ENCODE results near the gene MAPK9. TPM values are rescaled to one million over a fixed set of nuclear protein-coding genes. Genes with fewer than 3 reads are reported as not detected.

Gene MAPK9
- total and polyA plus RNA-seq, 2 experiments from 2014 or later: 22.5 to 23.7 TPM

- Histone ChIP-seq H3K79me2 (ENCODE audit: insufficient read depth) (no peaks in the 10 kb centered on the region), H3K9ac (no peak overlapping the region), H4K20me1 (ENCODE audit: insufficient read depth) (no peaks in the 10 kb centered on the region), H3K4me2 (ENCODE audit: unreplicated experiment) (no peak overlapping the region), H3F3A (ENCODE audit: insufficient read depth) (no peaks in the 10 kb centered on the region), H3K4me1 (ENCODE audit: insufficient read depth) (no peaks in the 10 kb centered on the region), H3K27me3 (replicated peaks; ENCODE audit: insufficient read depth) (no peaks in the 10 kb centered on the region), H3K4me3 (no peak overlapping the region), H3K9me2 (ENCODE audit: insufficient read depth) (no peaks in the 10 kb centered on the region), H3K27ac (no peak overlapping the region), H2AFZ (no peak overlapping the region), H3K9me3 (ENCODE audit: low read depth) (no peaks in the 10 kb centered on the region), H3K36me3 (ENCODE audit: low read depth) (no peaks in the 10 kb centered on the region)
- in situ Hi-C loops (cut with MboI): no loop called here
- 94 to 97% methylated on average over 7 to 8 of the region's 8 CpGs for WGBS, 2 experiments (ENCODE audit: low coverage in 1 of 2, low lambda C conversion rate in 2 of 2, missing lambda C conversion rate in 2 of 2)
- DNase-seq: no peak
- TF ChIP-seq EZH2phosphoT487 (IDR thresholded peaks at IDR 0.05; ENCODE audit: insufficient read depth, low read depth): no peak
- TF ChIP-seq EZH2 (IDR thresholded peaks at IDR 0.05; ENCODE audit: insufficient read depth, poor library complexity, severe bottlenecking): no peak
Measured at GRCh38 chr5:180306796-180307195, 14.9 kb upstream of the MAPK9 start.

GRCh38 chr5:180305481-180305880, 13.6 kb upstream of the MAPK9 start:
- H3K27me3 ChIP-seq (replicated peaks; ENCODE audit: insufficient read depth): no peaks in the 10 kb centered on the region
- no peak overlapping the region for H3K4me3 ChIP-seq
- 91 to 92% methylated on average over 12 of the region's 12 CpGs for WGBS, 2 experiments (ENCODE audit: low coverage in 1 of 2, low lambda C conversion rate in 2 of 2, missing lambda C conversion rate in 2 of 2)
- H3K4me2 ChIP-seq (ENCODE audit: unreplicated experiment): no peak overlapping the region
- no peak for DNase-seq
- H3K79me2 ChIP-seq (ENCODE audit: insufficient read depth): no peaks in the 10 kb centered on the region
- no peaks in the 10 kb centered on the region for H3K4me1 ChIP-seq (ENCODE audit: insufficient read depth)
- H3K36me3 ChIP-seq (ENCODE audit: low read depth): peaks cover 9% of the 10 kb centered on the region; the same call in 1 of the 2 replicates
- H3F3A ChIP-seq (ENCODE audit: insufficient read depth): peaks cover 1% of the 10 kb centered on the region; the same call in 1 of the 2 replicates
- TF ChIP-seq EZH2 (IDR thresholded peaks at IDR 0.05; ENCODE audit: insufficient read depth, poor library complexity, severe bottlenecking) (no peak), EZH2phosphoT487 (IDR thresholded peaks at IDR 0.05; ENCODE audit: insufficient read depth, low read depth) (no peak)
- H4K20me1 ChIP-seq (ENCODE audit: insufficient read depth): no peaks in the 10 kb centered on the region
- in situ Hi-C loops (cut with MboI): no loop called here
- no peak overlapping the region for H2AFZ ChIP-seq
- H3K27ac ChIP-seq: no peak overlapping the region
- H3K9ac ChIP-seq: no peak overlapping the region
- no peaks in the 10 kb centered on the region for H3K9me3 ChIP-seq (ENCODE audit: low read depth)
- H3K9me2 ChIP-seq (ENCODE audit: insufficient read depth): no peaks in the 10 kb centered on the region

- H3K9me2 ChIP-seq (ENCODE audit: insufficient read depth): no peaks in the 10 kb centered on the region
- no peak for DNase-seq
- H4K20me1 ChIP-seq (ENCODE audit: insufficient read depth): no peaks in the 10 kb centered on the region
- H3K79me2 ChIP-seq (ENCODE audit: insufficient read depth): no peaks in the 10 kb centered on the region
- H3K27me3 ChIP-seq (replicated peaks; ENCODE audit: insufficient read depth): no peaks in the 10 kb centered on the region
- H3K27ac ChIP-seq: no peak overlapping the region
- in situ Hi-C loops (cut with MboI): no loop called here
- H2AFZ ChIP-seq: no peak overlapping the region
- no peak overlapping the region for H3K4me2 ChIP-seq (ENCODE audit: unreplicated experiment)
- H3K4me1 ChIP-seq (ENCODE audit: insufficient read depth): no peaks in the 10 kb centered on the region
- H3K36me3 ChIP-seq (ENCODE audit: low read depth): peaks cover 12% of the 10 kb centered on the region; the same call in 1 of the 2 replicates
- no peak overlapping the region for H3K4me3 ChIP-seq
- H3K9me3 ChIP-seq (ENCODE audit: low read depth): no peaks in the 10 kb centered on the region
- 92 to 94% methylated on average over 18 of the region's 18 CpGs for WGBS, 2 experiments (ENCODE audit: low coverage in 1 of 2, low lambda C conversion rate in 2 of 2, missing lambda C conversion rate in 2 of 2)
- TF ChIP-seq EZH2 (IDR thresholded peaks at IDR 0.05; ENCODE audit: insufficient read depth, poor library complexity, severe bottlenecking) (no peak), EZH2phosphoT487 (IDR thresholded peaks at IDR 0.05; ENCODE audit: insufficient read depth, low read depth) (no peak)
- H3K9ac ChIP-seq: no peak overlapping the region
- H3F3A ChIP-seq (ENCODE audit: insufficient read depth): peaks cover 5% of the 10 kb centered on the region; the same call in 1 of the 2 replicates
Measured at GRCh38 chr5:180304431-180305375, 12.8 kb upstream of the MAPK9 start.

- Histone ChIP-seq H3K9me2 (ENCODE audit: insufficient read depth) (no peaks in the 10 kb centered on the region), H3K27me3 (replicated peaks; ENCODE audit: insufficient read depth) (no peaks in the 10 kb centered on the region), H2AFZ (no peak overlapping the region), H3K9ac (no peak overlapping the region), H3K4me3 (no peak overlapping the region), H3K9me3 (ENCODE audit: low read depth) (no peaks in the 10 kb centered on the region), H4K20me1 (ENCODE audit: insufficient read depth) (no peaks in the 10 kb centered on the region), H3F3A (ENCODE audit: insufficient read depth) (peaks cover 9% of the 10 kb centered on the region; the same call in 1 of the 2 replicates), H3K4me2 (ENCODE audit: unreplicated experiment) (no peak overlapping the region), H3K27ac (no peak overlapping the region), H3K79me2 (ENCODE audit: insufficient read depth) (no peaks in the 10 kb centered on the region), H3K4me1 (ENCODE audit: insufficient read depth) (no peaks in the 10 kb centered on the region), H3K36me3 (ENCODE audit: low read depth) (peaks cover 12% of the 10 kb centered on the region; the same call in 1 of the 2 replicates)
- TF ChIP-seq EZH2 (IDR thresholded peaks at IDR 0.05; ENCODE audit: insufficient read depth, poor library complexity, severe bottlenecking): no peak
- TF ChIP-seq EZH2phosphoT487 (IDR thresholded peaks at IDR 0.05; ENCODE audit: insufficient read depth, low read depth): no peak
- in situ Hi-C loops (cut with MboI): no loop called here
- no peak for DNase-seq
- WGBS, 2 experiments (ENCODE audit: low coverage in 1 of 2, low lambda C conversion rate in 2 of 2, missing lambda C conversion rate in 2 of 2): 96 to 97% methylated on average over 4 of the region's 4 CpGs
Measured at GRCh38 chr5:180304016-180304292, 12.1 kb upstream of the MAPK9 start.
